HepG2 (cell line): Measurements from ENCODE around the gene CALY. TPM values are rescaled to one million over a fixed set of nuclear protein-coding genes. Genes with fewer than 3 reads are reported as not detected.

Experiments
- EED ChIP-seq: sonication (generic); formaldehyde crosslinking; IDR thresholded peaks from 2 replicates; pipeline ENCODE4 v1.5.0; 2020; ENCODE audit warnings: mild to moderate bottlenecking, missing genetic modification reagents
- FOXC1 ChIP-seq: sonication (generic); formaldehyde crosslinking; IDR thresholded peaks from 2 replicates; pipeline ENCODE4 v1.8.0; 2022; ENCODE audit warnings: mild to moderate bottlenecking, missing genetic modification reagents, borderline replicate concordance
- HNRNPL ChIP-seq: fragments of 200-400 bp; formaldehyde crosslinking; IDR thresholded peaks from 2 replicates; pipeline ENCODE4 v1.6.1; 2017; ENCODE audit warnings: mild to moderate bottlenecking, low read depth, low read length
- NCOR1 ChIP-seq: fragments of 200-600 bp; sonication (generic); IDR thresholded peaks from 2 replicates; pipeline ENCODE4 v1.7.0; 2017; ENCODE audit warnings: antibody characterized with exemption, low read length, borderline replicate concordance
- NFE2L1 ChIP-seq: sonication (generic); formaldehyde crosslinking; IDR thresholded peaks from 2 replicates; pipeline ENCODE4 v1.4.0; 2020; ENCODE audit warnings: missing genetic modification reagents, mild to moderate bottlenecking, borderline replicate concordance
- NR2F2 ChIP-seq: IDR thresholded peaks from 2 replicates; pipeline ENCODE4 v1.6.1; 2012; ENCODE audit warnings: low read depth, inconsistent platforms, borderline replicate concordance
- SAP130 ChIP-seq: IDR thresholded peaks from 2 replicates; pipeline ENCODE4 v1.6.1; 2016; ENCODE audit warnings: low read depth
- SMAD1 ChIP-seq: sonication (generic); formaldehyde crosslinking; IDR thresholded peaks from 2 replicates; pipeline ENCODE4 v1.4.0; 2020; ENCODE audit warnings: missing genetic modification reagents, low read depth, mild to moderate bottlenecking, borderline replicate concordance
- SP1 ChIP-seq, 2 experiments: fragments of 450-650 bp in 1 of 2; sonication (generic) in 1 of 2; formaldehyde crosslinking in 1 of 2; IDR thresholded peaks; 2 replicates each; pipeline versions ENCODE4 v1.4.0 to v1.6.1; 2016 to 2020; ENCODE audit warnings: missing genetic modification reagents in 1 of 2
- TAF1 ChIP-seq: sonication (generic); formaldehyde crosslinking; IDR thresholded peaks from 2 replicates; pipeline ENCODE4 v1.4.0; 2020; ENCODE audit warnings: missing genetic modification reagents
- TARDBP ChIP-seq: sonication (generic); formaldehyde crosslinking; IDR thresholded peaks from 2 replicates; pipeline ENCODE4 v1.8.0; 2022; ENCODE audit warnings: mild to moderate bottlenecking, missing genetic modification reagents
- TCF12 ChIP-seq, 2 experiments: fragments of 450-650 bp in 1 of 2; sonication (generic) in 1 of 2; formaldehyde crosslinking in 1 of 2; IDR thresholded peaks; 2 replicates each; pipeline versions ENCODE4 v1.6.1 to v1.8.0; 2017 to 2022; ENCODE audit warnings: antibody characterized with exemption in 1 of 2, mild to moderate bottlenecking in 1 of 2, missing genetic modification reagents in 1 of 2, moderate library complexity in 1 of 2
- ZNF180 ChIP-seq: sonication (generic); formaldehyde crosslinking; IDR thresholded peaks from 2 replicates; pipeline ENCODE4 v1.4.0; 2020; ENCODE audit warnings: low read depth, missing genetic modification reagents, borderline replicate concordance
- ZNF563 ChIP-seq: sonication (generic); formaldehyde crosslinking; IDR thresholded peaks from 2 replicates; pipeline ENCODE4 v1.8.0; 2022; ENCODE audit warnings: mild to moderate bottlenecking, moderate library complexity, missing genetic modification reagents
- ZNF619 ChIP-seq: sonication (generic); formaldehyde crosslinking; IDR thresholded peaks from 2 replicates; pipeline ENCODE4 v1.4.0; 2020; ENCODE audit warnings: mild to moderate bottlenecking, missing genetic modification reagents
- ZNF772 ChIP-seq: sonication (generic); formaldehyde crosslinking; IDR thresholded peaks from 2 replicates; pipeline ENCODE4 v1.5.0; 2020; ENCODE audit warnings: mild to moderate bottlenecking, missing genetic modification reagents
- polyA plus RNA-seq, 8 experiments: library from polyadenylated mRNA; depleted of rRNA in 3 of 8; stranded (reverse) in 7 of 8; unstranded in 1 of 8; fragments of >200 nt; fragmentation: Illumina TruSeq in 4 of 8; extraction: Trizol in 4 of 8; gene quantifications; 2 replicates each; pipeline versions ENCODE4 v1.2.1 to v1.2.3, GENCODE V29; 2011 to 2016; ENCODE audit warnings: low read depth in 4 of 8, missing spikeins in 1 of 8, mixed read lengths in 1 of 8; ENCODE audit not compliant: insufficient read depth in 1 of 8
- total RNA-seq, 5 experiments: library from RNA; depleted of rRNA; stranded (reverse); fragments of >200 nt; fragmentation: Illumina TruSeq; extraction: Trizol; gene quantifications; 2 replicates each; pipeline ENCODE4 v1.2.3, GENCODE V29; 2016; ENCODE audit warnings: low read depth in 1 of 5
- TF ChIP-seq, protein P1 (sequence below): sonication (generic); formaldehyde crosslinking; IDR thresholded peaks from 2 replicates; pipeline ENCODE4 v1.4.0; 2020; ENCODE audit warnings: missing genetic modification reagents
- TF ChIP-seq, protein P2 (sequence below): sonication (generic); formaldehyde crosslinking; IDR thresholded peaks from 2 replicates; pipeline ENCODE4 v1.5.1; 2020; ENCODE audit warnings: mild to moderate bottlenecking, moderate library complexity, missing genetic modification reagents
- TF ChIP-seq, protein P3 (sequence below): sonication (generic); formaldehyde crosslinking; IDR thresholded peaks from 2 replicates; pipeline ENCODE4 v1.4.0; 2020; ENCODE audit warnings: mild to moderate bottlenecking, missing genetic modification reagents
- TF ChIP-seq, protein P4 (sequence below): sonication (generic); formaldehyde crosslinking; IDR thresholded peaks from 2 replicates; pipeline ENCODE4 v1.4.0; 2020; ENCODE audit warnings: missing genetic modification reagents

The CALY gene
- total and polyA plus RNA-seq, 2 of the 13 experiments (the other 11 are each of a cell fraction or from before 2014, with no cell fraction given), result 0.08 TPM; not detected in 1

DNA sequence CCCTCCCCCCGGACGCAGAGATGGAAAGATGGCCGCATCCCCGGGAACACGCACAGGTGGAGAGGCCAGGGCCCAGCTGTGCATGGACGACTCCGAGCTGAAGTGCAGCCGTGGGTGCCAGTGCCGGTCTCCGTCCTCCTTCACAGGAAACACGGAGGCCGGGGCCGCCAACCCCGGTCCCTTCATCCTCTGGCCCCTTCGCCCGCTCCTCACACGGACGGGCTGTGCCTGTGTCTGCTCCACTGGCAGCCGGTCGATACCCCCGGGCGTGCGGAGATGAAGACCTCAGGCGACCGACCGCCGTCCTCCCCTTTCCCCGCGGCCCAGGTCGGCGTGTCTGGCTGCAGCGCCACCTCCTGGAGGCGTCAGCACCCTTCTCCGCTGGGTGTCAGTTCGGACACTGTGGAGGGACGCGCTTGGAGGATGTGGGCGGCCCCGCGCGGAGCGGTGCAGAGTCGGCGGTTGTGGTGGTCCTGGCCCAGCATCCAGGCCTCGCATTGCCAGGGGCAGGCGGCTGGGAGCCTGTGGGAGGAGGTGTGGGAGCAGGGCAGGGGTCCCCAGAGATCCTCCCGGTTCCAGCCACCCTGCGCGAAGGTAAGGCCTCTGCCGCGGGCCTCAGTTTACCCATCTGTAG, 18.1 kb downstream of the CALY start (continued):
- TF ChIP-seq ZNF563 (CRISPR knock-in tag), result peak; percentile 48; the same call in 1 of the 2 replicates
- TF ChIP-seq, protein P1, sequence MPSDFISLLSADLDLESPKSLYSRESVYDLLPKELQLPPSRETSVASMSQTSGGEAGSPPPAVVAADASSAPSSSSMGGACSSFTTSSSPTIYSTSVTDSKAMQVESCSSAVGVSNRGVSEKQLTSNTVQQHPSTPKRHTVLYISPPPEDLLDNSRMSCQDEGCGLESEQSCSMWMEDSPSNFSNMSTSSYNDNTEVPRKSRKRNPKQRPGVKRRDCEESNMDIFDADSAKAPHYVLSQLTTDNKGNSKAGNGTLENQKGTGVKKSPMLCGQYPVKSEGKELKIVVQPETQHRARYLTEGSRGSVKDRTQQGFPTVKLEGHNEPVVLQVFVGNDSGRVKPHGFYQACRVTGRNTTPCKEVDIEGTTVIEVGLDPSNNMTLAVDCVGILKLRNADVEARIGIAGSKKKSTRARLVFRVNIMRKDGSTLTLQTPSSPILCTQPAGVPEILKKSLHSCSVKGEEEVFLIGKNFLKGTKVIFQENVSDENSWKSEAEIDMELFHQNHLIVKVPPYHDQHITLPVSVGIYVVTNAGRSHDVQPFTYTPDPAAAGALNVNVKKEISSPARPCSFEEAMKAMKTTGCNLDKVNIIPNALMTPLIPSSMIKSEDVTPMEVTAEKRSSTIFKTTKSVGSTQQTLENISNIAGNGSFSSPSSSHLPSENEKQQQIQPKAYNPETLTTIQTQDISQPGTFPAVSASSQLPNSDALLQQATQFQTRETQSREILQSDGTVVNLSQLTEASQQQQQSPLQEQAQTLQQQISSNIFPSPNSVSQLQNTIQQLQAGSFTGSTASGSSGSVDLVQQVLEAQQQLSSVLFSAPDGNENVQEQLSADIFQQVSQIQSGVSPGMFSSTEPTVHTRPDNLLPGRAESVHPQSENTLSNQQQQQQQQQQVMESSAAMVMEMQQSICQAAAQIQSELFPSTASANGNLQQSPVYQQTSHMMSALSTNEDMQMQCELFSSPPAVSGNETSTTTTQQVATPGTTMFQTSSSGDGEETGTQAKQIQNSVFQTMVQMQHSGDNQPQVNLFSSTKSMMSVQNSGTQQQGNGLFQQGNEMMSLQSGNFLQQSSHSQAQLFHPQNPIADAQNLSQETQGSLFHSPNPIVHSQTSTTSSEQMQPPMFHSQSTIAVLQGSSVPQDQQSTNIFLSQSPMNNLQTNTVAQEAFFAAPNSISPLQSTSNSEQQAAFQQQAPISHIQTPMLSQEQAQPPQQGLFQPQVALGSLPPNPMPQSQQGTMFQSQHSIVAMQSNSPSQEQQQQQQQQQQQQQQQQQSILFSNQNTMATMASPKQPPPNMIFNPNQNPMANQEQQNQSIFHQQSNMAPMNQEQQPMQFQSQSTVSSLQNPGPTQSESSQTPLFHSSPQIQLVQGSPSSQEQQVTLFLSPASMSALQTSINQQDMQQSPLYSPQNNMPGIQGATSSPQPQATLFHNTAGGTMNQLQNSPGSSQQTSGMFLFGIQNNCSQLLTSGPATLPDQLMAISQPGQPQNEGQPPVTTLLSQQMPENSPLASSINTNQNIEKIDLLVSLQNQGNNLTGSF (CRISPR knock-in tag), result no peak
- TF ChIP-seq NR2F2, result no peak
- no peak for TF ChIP-seq ZNF180 (CRISPR knock-in tag)
- TF ChIP-seq TARDBP, result no peak
- TF ChIP-seq SP1 (IDR thresholded peaks at IDR 0.05), result no peak
- TF ChIP-seq SP1 (CRISPR knock-in tag; IDR thresholded peaks at IDR 0.05), result peak; percentile 68
- TF ChIP-seq, protein P2, sequence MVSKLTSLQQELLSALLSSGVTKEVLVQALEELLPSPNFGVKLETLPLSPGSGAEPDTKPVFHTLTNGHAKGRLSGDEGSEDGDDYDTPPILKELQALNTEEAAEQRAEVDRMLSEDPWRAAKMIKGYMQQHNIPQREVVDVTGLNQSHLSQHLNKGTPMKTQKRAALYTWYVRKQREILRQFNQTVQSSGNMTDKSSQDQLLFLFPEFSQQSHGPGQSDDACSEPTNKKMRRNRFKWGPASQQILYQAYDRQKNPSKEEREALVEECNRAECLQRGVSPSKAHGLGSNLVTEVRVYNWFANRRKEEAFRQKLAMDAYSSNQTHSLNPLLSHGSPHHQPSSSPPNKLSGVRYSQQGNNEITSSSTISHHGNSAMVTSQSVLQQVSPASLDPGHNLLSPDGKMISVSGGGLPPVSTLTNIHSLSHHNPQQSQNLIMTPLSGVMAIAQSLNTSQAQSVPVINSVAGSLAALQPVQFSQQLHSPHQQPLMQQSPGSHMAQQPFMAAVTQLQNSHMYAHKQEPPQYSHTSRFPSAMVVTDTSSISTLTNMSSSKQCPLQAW (CRISPR knock-in tag), result peak; percentile 48; the same call in 1 of the 2 replicates
- TF ChIP-seq TCF12 (IDR thresholded peaks at IDR 0.05), result no peak
- no peak for TF ChIP-seq TCF12 (CRISPR knock-in tag; IDR thresholded peaks at IDR 0.05)
- TF ChIP-seq NCOR1, result no peak
- peak; percentile 66 for TF ChIP-seq SAP130 (CRISPR knock-in tag)
- TF ChIP-seq, protein P3, sequence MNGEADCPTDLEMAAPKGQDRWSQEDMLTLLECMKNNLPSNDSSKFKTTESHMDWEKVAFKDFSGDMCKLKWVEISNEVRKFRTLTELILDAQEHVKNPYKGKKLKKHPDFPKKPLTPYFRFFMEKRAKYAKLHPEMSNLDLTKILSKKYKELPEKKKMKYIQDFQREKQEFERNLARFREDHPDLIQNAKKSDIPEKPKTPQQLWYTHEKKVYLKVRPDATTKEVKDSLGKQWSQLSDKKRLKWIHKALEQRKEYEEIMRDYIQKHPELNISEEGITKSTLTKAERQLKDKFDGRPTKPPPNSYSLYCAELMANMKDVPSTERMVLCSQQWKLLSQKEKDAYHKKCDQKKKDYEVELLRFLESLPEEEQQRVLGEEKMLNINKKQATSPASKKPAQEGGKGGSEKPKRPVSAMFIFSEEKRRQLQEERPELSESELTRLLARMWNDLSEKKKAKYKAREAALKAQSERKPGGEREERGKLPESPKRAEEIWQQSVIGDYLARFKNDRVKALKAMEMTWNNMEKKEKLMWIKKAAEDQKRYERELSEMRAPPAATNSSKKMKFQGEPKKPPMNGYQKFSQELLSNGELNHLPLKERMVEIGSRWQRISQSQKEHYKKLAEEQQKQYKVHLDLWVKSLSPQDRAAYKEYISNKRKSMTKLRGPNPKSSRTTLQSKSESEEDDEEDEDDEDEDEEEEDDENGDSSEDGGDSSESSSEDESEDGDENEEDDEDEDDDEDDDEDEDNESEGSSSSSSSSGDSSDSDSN (CRISPR knock-in tag), result peak; percentile 99
- no peak for TF ChIP-seq SMAD1
- TF ChIP-seq, protein P4, sequence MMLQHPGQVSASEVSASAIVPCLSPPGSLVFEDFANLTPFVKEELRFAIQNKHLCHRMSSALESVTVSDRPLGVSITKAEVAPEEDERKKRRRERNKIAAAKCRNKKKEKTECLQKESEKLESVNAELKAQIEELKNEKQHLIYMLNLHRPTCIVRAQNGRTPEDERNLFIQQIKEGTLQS (CRISPR knock-in tag), result no peak
- 0 out of 2 replicates have a peak, but pooled peaks have one; percentile 39 for TF ChIP-seq ZNF772 (CRISPR knock-in tag)
- TF ChIP-seq TAF1, result peak; percentile 46
- 0 out of 2 replicates have a peak, but pooled peaks have one; percentile 52 for TF ChIP-seq HNRNPL
- no peak for TF ChIP-seq EED (CRISPR knock-in tag)
- TF ChIP-seq NFE2L1, result 0 out of 2 replicates have a peak, but pooled peaks have one; percentile 32
- no peak for TF ChIP-seq FOXC1
- no peak for TF ChIP-seq ZNF619 (CRISPR knock-in tag)
